MM.1S (cell line): Measurements from ENCODE around the gene ZNHIT2.

Experiments used
- DNase-seq: peaks from one replicate; pipeline ENCODE4 v3.0.0-alpha.2; 2015
- H2AFZ ChIP-seq: fragments of 300-600 bp; sonication (generic); 2 replicates; pipeline ENCODE4 v1.6.0; 2016; ENCODE audit warnings: antibody characterized with exemption, low read length
- H3F3A ChIP-seq: fragments of 300-600 bp; sonication (generic); 2 replicates; pipeline ENCODE4 v1.6.1; 2016; ENCODE audit warnings: mild to moderate bottlenecking, antibody characterized with exemption, low read length, moderate library complexity, mixed read lengths; ENCODE audit not compliant: insufficient read depth
- H3K27ac ChIP-seq: fragments of 300-600 bp; sonication (generic); 2 replicates; pipeline ENCODE4 v1.5.1; 2016; ENCODE audit warnings: mild to moderate bottlenecking, low read length
- H3K27me3 ChIP-seq: fragments of 300-600 bp; sonication (generic); replicated peaks from 2 replicates; pipeline ENCODE4 v1.6.0; 2016; ENCODE audit warnings: low read length; ENCODE audit not compliant: insufficient read depth
- H3K36me3 ChIP-seq: fragments of 300-600 bp; sonication (generic); replicated peaks from 2 replicates; pipeline ENCODE4 v1.6.1; 2016; ENCODE audit warnings: mild to moderate bottlenecking, low read length, mixed read lengths; ENCODE audit not compliant: insufficient read depth
- H3K4me1 ChIP-seq: fragments of 300-600 bp; sonication (generic); 2 replicates; pipeline ENCODE4 v1.6.1; 2016; ENCODE audit warnings: low read length, mixed read lengths
- H3K4me2 ChIP-seq: fragments of 300-600 bp; sonication (generic); 2 replicates; pipeline ENCODE4 v1.6.0; 2016; ENCODE audit warnings: low read depth, low read length
- H3K4me3 ChIP-seq: fragments of 300-600 bp; sonication (generic); 2 replicates; pipeline ENCODE4 v1.5.1; 2016; ENCODE audit warnings: low read length, mixed read lengths
- H3K79me2 ChIP-seq: fragments of 300-600 bp; sonication (generic); 2 replicates; pipeline ENCODE4 v1.6.1; 2016; ENCODE audit warnings: mixed run types, low read length, mixed read lengths
- H3K9ac ChIP-seq: fragments of 300-600 bp; sonication (generic); 2 replicates; pipeline ENCODE4 v1.6.1; 2016; ENCODE audit warnings: low read length, mixed read lengths
- H3K9me2 ChIP-seq: fragments of 300-600 bp; sonication (generic); replicated peaks from 2 replicates; pipeline ENCODE4 v1.6.1; 2016; ENCODE audit warnings: mild to moderate bottlenecking, low read length, mixed read lengths; ENCODE audit not compliant: insufficient read depth
- H3K9me3 ChIP-seq: fragments of 300-600 bp; sonication (generic); replicated peaks from 2 replicates; pipeline ENCODE4 v1.6.1; 2016; ENCODE audit warnings: mild to moderate bottlenecking, low read length, mixed read lengths; ENCODE audit not compliant: insufficient read depth
- H4K20me1 ChIP-seq: fragments of 300-600 bp; sonication (generic); 2 replicates; pipeline ENCODE4 v1.6.1; 2016; ENCODE audit warnings: mild to moderate bottlenecking, low read length, moderate library complexity, mixed read lengths; ENCODE audit not compliant: insufficient read depth
- EZH2 ChIP-seq: fragments of 300-600 bp; sonication (generic); optimal IDR thresholded peaks from 2 replicates; pipeline ENCODE3; 2017; ENCODE audit warnings: low read depth, mild to moderate bottlenecking, antibody characterized with exemption, low read length, mixed read lengths
- EZH2phosphoT487 ChIP-seq: fragments of 300-600 bp; sonication (generic); IDR thresholded peaks from 2 replicates; pipeline ENCODE4 v1.6.1; 2018; ENCODE audit warnings: antibody characterized with exemption, low read length
- TF ChIP-seq, protein P1 (sequence below): fragments of 300-600 bp; sonication (generic); IDR thresholded peaks from 2 replicates; pipeline ENCODE4 v1.5.1; 2016; ENCODE audit warnings: antibody characterized with exemption, low read length, mixed read lengths

Gene ZNHIT2

GRCh38 chr11:65163684-65164083, 46.2 kb upstream of the ZNHIT2 start:
- H3K79me2 ChIP-seq: no peaks in the 10 kb centered on the region
- H4K20me1 ChIP-seq: no peaks in the 10 kb centered on the region
- H3F3A ChIP-seq: no peaks in the 10 kb centered on the region
- no peak overlapping the region for H3K9ac ChIP-seq
- no peaks in the 10 kb centered on the region for H3K27me3 ChIP-seq
- H3K4me2 ChIP-seq: no peak overlapping the region
- H3K9me2 ChIP-seq: no peaks in the 10 kb centered on the region
- DNase-seq: no peak
- no peak for TF ChIP-seq EZH2phosphoT487
- TF ChIP-seq EZH2: no peak
- TF ChIP-seq, protein P1, sequence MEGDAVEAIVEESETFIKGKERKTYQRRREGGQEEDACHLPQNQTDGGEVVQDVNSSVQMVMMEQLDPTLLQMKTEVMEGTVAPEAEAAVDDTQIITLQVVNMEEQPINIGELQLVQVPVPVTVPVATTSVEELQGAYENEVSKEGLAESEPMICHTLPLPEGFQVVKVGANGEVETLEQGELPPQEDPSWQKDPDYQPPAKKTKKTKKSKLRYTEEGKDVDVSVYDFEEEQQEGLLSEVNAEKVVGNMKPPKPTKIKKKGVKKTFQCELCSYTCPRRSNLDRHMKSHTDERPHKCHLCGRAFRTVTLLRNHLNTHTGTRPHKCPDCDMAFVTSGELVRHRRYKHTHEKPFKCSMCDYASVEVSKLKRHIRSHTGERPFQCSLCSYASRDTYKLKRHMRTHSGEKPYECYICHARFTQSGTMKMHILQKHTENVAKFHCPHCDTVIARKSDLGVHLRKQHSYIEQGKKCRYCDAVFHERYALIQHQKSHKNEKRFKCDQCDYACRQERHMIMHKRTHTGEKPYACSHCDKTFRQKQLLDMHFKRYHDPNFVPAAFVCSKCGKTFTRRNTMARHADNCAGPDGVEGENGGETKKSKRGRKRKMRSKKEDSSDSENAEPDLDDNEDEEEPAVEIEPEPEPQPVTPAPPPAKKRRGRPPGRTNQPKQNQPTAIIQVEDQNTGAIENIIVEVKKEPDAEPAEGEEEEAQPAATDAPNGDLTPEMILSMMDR: no peak
- no peak overlapping the region for H2AFZ ChIP-seq
- no peak overlapping the region for H3K4me3 ChIP-seq
- H3K36me3 ChIP-seq: no peaks in the 10 kb centered on the region
- H3K27ac ChIP-seq: no peak overlapping the region
- 0 out of 2 replicates have a peak, but pooled peaks cover 8% of the 10 kb centered on the region for H3K4me1 ChIP-seq
- H3K9me3 ChIP-seq: no peaks in the 10 kb centered on the region

GRCh38 chr11:65160643-65161042, 43.1 kb upstream of the ZNHIT2 start:
- no peak for TF ChIP-seq EZH2phosphoT487
- TF ChIP-seq EZH2: no peak
- TF ChIP-seq, protein P1: no peak
- no peaks in the 10 kb centered on the region for H3K79me2 ChIP-seq
- H3K36me3 ChIP-seq: no peaks in the 10 kb centered on the region
- H3K9me3 ChIP-seq: no peaks in the 10 kb centered on the region
- no peak overlapping the region for H3K27ac ChIP-seq
- no peak overlapping the region for H2AFZ ChIP-seq
- no peak for DNase-seq
- H3K27me3 ChIP-seq: no peaks in the 10 kb centered on the region
- no peaks in the 10 kb centered on the region for H3F3A ChIP-seq
- no peaks in the 10 kb centered on the region for H4K20me1 ChIP-seq
- H3K4me1 ChIP-seq: 0 out of 2 replicates have a peak, but pooled peaks cover 9% of the 10 kb centered on the region
- no peak overlapping the region for H3K9ac ChIP-seq
- H3K4me2 ChIP-seq: no peak overlapping the region
- H3K9me2 ChIP-seq: no peaks in the 10 kb centered on the region
- no peak overlapping the region for H3K4me3 ChIP-seq

GRCh38 chr11:65159012-65159411, 41.5 kb upstream of the ZNHIT2 start:
- Histone ChIP-seq H3K27me3 (no peaks in the 10 kb centered on the region), H3K4me2 (0 out of 2 replicates have a peak overlapping the region, but pooled peaks have one; percentile 1), H3K9me3 (no peaks in the 10 kb centered on the region), H3K36me3 (no peaks in the 10 kb centered on the region), H3K27ac (no peak overlapping the region), H3K9ac (no peak overlapping the region), H3K79me2 (no peaks in the 10 kb centered on the region), H3F3A (no peaks in the 10 kb centered on the region), H3K4me3 (no peak overlapping the region), H3K4me1 (0 out of 2 replicates have a peak, but pooled peaks cover 9% of the 10 kb centered on the region), H3K9me2 (no peaks in the 10 kb centered on the region), H2AFZ (no peak overlapping the region), H4K20me1 (no peaks in the 10 kb centered on the region)
- DNase-seq: no peak
- TF ChIP-seq, protein P1: no peak
- no peak for TF ChIP-seq EZH2
- TF ChIP-seq EZH2phosphoT487: no peak
